Thyroid gland (tissue), 4 donors: ENCODE data around the gene VASP. TPM values are rescaled to one million over a fixed set of nuclear protein-coding genes. Genes with fewer than 3 reads are reported as not detected.

Source experiments
- DNase-seq, 2 donors: peaks; one replicate each; pipeline ENCODE4 v3.0.0-alpha.2; 2019
- H3K27ac ChIP-seq, 3 donors: fragments of 200-600 bp; sonication (generic); 1 replicate in 2 of 3; 2 replicates in 1 of 3; pipeline ENCODE4 v1.5.1; 2016 to 2019; ENCODE audit warnings: mild to moderate bottlenecking in 1 of 3, moderate library complexity in 1 of 3
- H3K27me3 ChIP-seq: fragments of 200-600 bp; sonication (generic); one replicate; pipeline ENCODE4 v1.5.1; 2019
- H3K36me3 ChIP-seq, 2 donors: fragments of 200-600 bp; sonication (generic); one replicate each; pipeline ENCODE4 v1.5.1; 2016 to 2019
- H3K4me1 ChIP-seq, 2 donors: fragments of 200-600 bp; sonication (generic); one replicate each; pipeline ENCODE4 v1.5.1; 2017 to 2019
- H3K4me3 ChIP-seq, 3 donors: fragments of 200-600 bp; sonication (generic); replicated peaks in 1 of 3; 1 replicate in 2 of 3; 2 replicates in 1 of 3; pipeline ENCODE4 v1.5.1; 2016; ENCODE audit warnings: mild to moderate bottlenecking in 1 of 3
- H3K9me3 ChIP-seq: fragments of 200-600 bp; sonication (generic); one replicate; pipeline ENCODE4 v1.5.1; 2017
- CTCF ChIP-seq, 6 experiments: fragments of 200-600 bp in 3 of 6; fragments of 450-650 bp in 3 of 6; sonication (generic) in 3 of 6; IDR thresholded peaks; one replicate each; pipeline ENCODE4 v1.5.1; 2016 to 2019; ENCODE audit warnings: antibody characterized with exemption in 6 of 6, mild to moderate bottlenecking in 2 of 6, inconsistent platforms in 1 of 6, moderate library complexity in 1 of 6
- POLR2A ChIP-seq, 2 donors: fragments of 450-650 bp; IDR thresholded peaks; one replicate each; pipeline ENCODE4 v1.6.1; 2017; ENCODE audit warnings: antibody characterized with exemption in 2 of 2, mild to moderate bottlenecking in 2 of 2, moderate library complexity in 1 of 2
- WGBS, 2 donors: methylation state at CpG; one replicate each; pipeline ENCODE4 v1.1.5; 2017; 5-methylcytosine and 5-hydroxymethylcytosine counted together
- intact Hi-C: fragments of 100-400 bp; cut with DNase I; formaldehyde crosslinking; loops from one replicate; pipeline ENCODE4 v1.15.1; 2023
- total RNA-seq, 4 donors: library from RNA; depleted of rRNA; stranded (reverse); fragments of >200 nt; gene quantifications; one replicate each; pipeline ENCODE4 v1.2.3, GENCODE V29; 2016

Gene VASP
- total RNA-seq, 4 donors from 2014 or later: 34.3 to 50.8 (median 45.1) TPM

- H3K36me3 ChIP-seq: peaks cover 0 to 2% of the 10 kb centered on the region in 2 donors
- H3K4me1 ChIP-seq: no peaks in the 10 kb centered on the region
- TF ChIP-seq CTCF (IDR thresholded peaks at IDR 0.05) (no peak), POLR2A (IDR thresholded peaks at IDR 0.05) (no peak)
- H3K4me3 ChIP-seq: no peak overlapping the region
- no peaks in the 10 kb centered on the region for H3K9me3 ChIP-seq
- WGBS, 2 donors: 88% methylated on average over 9 of the region's 9 CpGs
- H3K27ac ChIP-seq: no peak overlapping the region
- intact Hi-C loops: no loop called here
- H3K27me3 ChIP-seq: no peaks in the 10 kb centered on the region
- no peak for DNase-seq
These were observed 40.8 kb downstream of the VASP start for GRCh38 chr19:45547965-45548609.

- DNase-seq: peak; percentile 6 to 8
- Histone ChIP-seq H3K36me3 (peaks cover 0 to 4% of the 10 kb centered on the region in 2 donors), H3K9me3 (no peaks in the 10 kb centered on the region), H3K27ac (no peak overlapping the region), H3K4me3 (no peak overlapping the region), H3K4me1 (no peaks in the 10 kb centered on the region), H3K27me3 (no peaks in the 10 kb centered on the region)
- 55 to 64% methylated on average over 9 to 15 of the region's 34 CpGs for WGBS, 2 donors
- TF ChIP-seq POLR2A (IDR thresholded peaks at IDR 0.05) (no peak), CTCF (IDR thresholded peaks at IDR 0.05) (no peak)
- intact Hi-C loops: no loop called here
These were observed 46.2 kb downstream of the VASP start for GRCh38 chr19:45553464-45553863.

- intact Hi-C loops: no loop called here
- peaks cover 0 to 4% of the 10 kb centered on the region in 2 donors for H3K36me3 ChIP-seq
- 80 to 88% methylated on average over 1 of the region's 1 CpG for WGBS, 2 donors
- TF ChIP-seq POLR2A (IDR thresholded peaks at IDR 0.05) (no peak), CTCF (IDR thresholded peaks at IDR 0.05) (no peak)
- no peak overlapping the region for H3K4me3 ChIP-seq
- no peak overlapping the region for H3K27ac ChIP-seq
- no peaks in the 10 kb centered on the region for H3K4me1 ChIP-seq
- no peaks in the 10 kb centered on the region for H3K27me3 ChIP-seq
- no peak for DNase-seq
- H3K9me3 ChIP-seq: no peaks in the 10 kb centered on the region
These were observed 47.2 kb downstream of the VASP start for GRCh38 chr19:45554481-45554880.

- no peak overlapping the region for H3K27ac ChIP-seq
- H3K36me3 ChIP-seq: peaks cover 0 to 4% of the 10 kb centered on the region in 2 donors
- TF ChIP-seq CTCF (IDR thresholded peaks at IDR 0.05) (no peak), POLR2A (IDR thresholded peaks at IDR 0.05) (no peak)
- no peaks in the 10 kb centered on the region for H3K9me3 ChIP-seq
- 92 to 97% methylated on average over 2 to 3 of the region's 5 CpGs for WGBS, 2 donors
- no peak for DNase-seq
- H3K4me1 ChIP-seq: no peaks in the 10 kb centered on the region
- no peak overlapping the region for H3K4me3 ChIP-seq
- intact Hi-C loops: loop anchor here (5.0 kb wide), 1 partner anchor 35 kb away; no protein-coding TSS in a partner anchor
- no peaks in the 10 kb centered on the region for H3K27me3 ChIP-seq
These were observed 49.6 kb downstream of the VASP start for GRCh38 chr19:45556835-45557234.

GRCh38 chr19:45558399-45558878 lies 51.2 kb downstream of the VASP start:
- TF ChIP-seq POLR2A (IDR thresholded peaks at IDR 0.05) (no peak), CTCF (IDR thresholded peaks at IDR 0.05) (peak; percentile 25 to 81 (median 54))
- Histone ChIP-seq H3K36me3 (no peaks in the 10 kb centered on the region), H3K4me1 (no peaks in the 10 kb centered on the region), H3K9me3 (no peaks in the 10 kb centered on the region), H3K27me3 (no peaks in the 10 kb centered on the region), H3K4me3 (no peak overlapping the region), H3K27ac (no peak overlapping the region)
- intact Hi-C loops: loop anchor here (5.0 kb wide), 1 partner anchor 36 kb away; no protein-coding TSS in a partner anchor
- DNase-seq: peak; percentile 56 to 64
- 27 to 28% methylated on average over 10 of the region's 10 CpGs for WGBS, 2 donors
